ENCODE results near the gene GDPD2. TPM values are rescaled to one million over a fixed set of nuclear protein-coding genes. Genes with fewer than 3 reads are reported as not detected.

GDPD2 gene
- 14.3 TPM for total RNA-seq

GRCh38 chrX:70422851-70423341 is at the start of gene GDPD2:
TSS of gene GDPD2 (plus strand) at chrX:70423314. CDS start at chrX:70424985, 1,671 bp downstream.

GRCh38 chrX:70444326-70444945 is 21.3 kb downstream of the GDPD2 start, which contains the start of gene DLG3:
TSS of gene DLG3 (plus strand) at chrX:70444835. CDS start at chrX:70445202, 367 bp downstream.

Small RNAs within 50 kb of the gene (small RNA-seq; reads per million reads assigned to genes)
- gene RNU4-81P (not detected), gene RNY4P23 (18.1 reads per million, percentile 94 among the genes with 10 or more reads in this experiment)

Other genes starting within 250 kb of the GDPD2 start
- not detected for gene DGAT2L6, start 245.8 kb upstream of the GDPD2 start, total RNA-seq
- not detected for gene AWAT1, start 188.7 kb upstream of the GDPD2 start, total RNA-seq
- not detected for gene P2RY4, start 163.1 kb upstream of the GDPD2 start, total RNA-seq
- not detected for gene ARR3, start 155.0 kb upstream of the GDPD2 start, total RNA-seq
- gene RAB41, start 141.1 kb upstream of the GDPD2 start, total RNA-seq: not detected
- gene PDZD11, start 133.4 kb upstream of the GDPD2 start, total RNA-seq: 45.4 TPM
- gene KIF4A, start 133.2 kb upstream of the GDPD2 start, total RNA-seq: 5.8 TPM
- gene DLG3, start 21.5 kb downstream of the GDPD2 start, total RNA-seq: 68.0 TPM